ENCODE measurements around the gene RBM27.

RBM27 gene

DNA sequence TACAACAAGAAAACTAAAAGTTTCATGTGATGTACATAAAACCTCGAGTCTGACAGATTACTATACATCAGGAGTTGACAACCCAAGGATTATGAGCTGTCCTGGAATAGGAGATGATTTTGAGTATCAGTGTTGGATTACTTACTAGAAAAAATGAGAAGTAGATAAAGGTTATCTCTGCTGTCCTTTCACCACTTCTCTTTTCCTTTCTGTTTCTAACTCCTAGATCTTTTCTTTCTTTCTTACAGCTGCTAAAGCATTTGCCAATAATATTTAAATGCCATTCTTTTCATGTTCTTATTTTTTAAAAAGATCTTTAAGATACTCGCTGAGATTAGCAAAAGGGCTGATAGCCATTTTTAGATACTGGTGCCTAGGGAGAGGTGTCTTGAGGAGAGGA, 14.8 kb downstream of the RBM27 start:
- H3K4me2 ChIP-seq (ENCODE audit: low read depth, low read length, poor library complexity, severe bottlenecking): no peak overlapping the region
- peaks cover 11% of the 10 kb centered on the region for H3K4me1 ChIP-seq (ENCODE audit: insufficient read depth, low read length, poor library complexity, severe bottlenecking)
- no peak overlapping the region for H3K9ac ChIP-seq (ENCODE audit: low read depth, low read length, poor library complexity, severe bottlenecking)
- TF ChIP-seq, protein P1, sequence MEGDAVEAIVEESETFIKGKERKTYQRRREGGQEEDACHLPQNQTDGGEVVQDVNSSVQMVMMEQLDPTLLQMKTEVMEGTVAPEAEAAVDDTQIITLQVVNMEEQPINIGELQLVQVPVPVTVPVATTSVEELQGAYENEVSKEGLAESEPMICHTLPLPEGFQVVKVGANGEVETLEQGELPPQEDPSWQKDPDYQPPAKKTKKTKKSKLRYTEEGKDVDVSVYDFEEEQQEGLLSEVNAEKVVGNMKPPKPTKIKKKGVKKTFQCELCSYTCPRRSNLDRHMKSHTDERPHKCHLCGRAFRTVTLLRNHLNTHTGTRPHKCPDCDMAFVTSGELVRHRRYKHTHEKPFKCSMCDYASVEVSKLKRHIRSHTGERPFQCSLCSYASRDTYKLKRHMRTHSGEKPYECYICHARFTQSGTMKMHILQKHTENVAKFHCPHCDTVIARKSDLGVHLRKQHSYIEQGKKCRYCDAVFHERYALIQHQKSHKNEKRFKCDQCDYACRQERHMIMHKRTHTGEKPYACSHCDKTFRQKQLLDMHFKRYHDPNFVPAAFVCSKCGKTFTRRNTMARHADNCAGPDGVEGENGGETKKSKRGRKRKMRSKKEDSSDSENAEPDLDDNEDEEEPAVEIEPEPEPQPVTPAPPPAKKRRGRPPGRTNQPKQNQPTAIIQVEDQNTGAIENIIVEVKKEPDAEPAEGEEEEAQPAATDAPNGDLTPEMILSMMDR (conservative IDR thresholded peaks at IDR 0.05; ENCODE audit: low read length): no peak
- no peak for TF ChIP-seq EZH2phosphoT487 (IDR thresholded peaks at IDR 0.05; ENCODE audit: borderline replicate concordance)
- peaks cover 21% of the 10 kb centered on the region; the same call in 1 of the 2 replicates for H3K36me3 ChIP-seq (ENCODE audit: insufficient read depth, low read length)
- H3K27me3 ChIP-seq (ENCODE audit: insufficient read depth, low read length, poor library complexity, severe bottlenecking): no peaks in the 10 kb centered on the region
- H3K79me2 ChIP-seq (ENCODE audit: insufficient read depth, low read length): peaks cover 70% of the 10 kb centered on the region
- no peak overlapping the region for H3K4me3 ChIP-seq (ENCODE audit: low read length, poor library complexity, severe bottlenecking)
- no peak overlapping the region for H2AFZ ChIP-seq (ENCODE audit: low read length)
- H3F3A ChIP-seq (ENCODE audit: low read depth): no peaks in the 10 kb centered on the region
- no peaks in the 10 kb centered on the region for H3K9me3 ChIP-seq (ENCODE audit: insufficient read depth, low read depth, low read length)
- H4K20me1 ChIP-seq (ENCODE audit: insufficient read depth, low read length, poor library complexity, severe bottlenecking): peaks cover 45% of the 10 kb centered on the region
- H3K9me2 ChIP-seq (replicated peaks; ENCODE audit: low read depth, low read length): no peaks in the 10 kb centered on the region

DNA sequence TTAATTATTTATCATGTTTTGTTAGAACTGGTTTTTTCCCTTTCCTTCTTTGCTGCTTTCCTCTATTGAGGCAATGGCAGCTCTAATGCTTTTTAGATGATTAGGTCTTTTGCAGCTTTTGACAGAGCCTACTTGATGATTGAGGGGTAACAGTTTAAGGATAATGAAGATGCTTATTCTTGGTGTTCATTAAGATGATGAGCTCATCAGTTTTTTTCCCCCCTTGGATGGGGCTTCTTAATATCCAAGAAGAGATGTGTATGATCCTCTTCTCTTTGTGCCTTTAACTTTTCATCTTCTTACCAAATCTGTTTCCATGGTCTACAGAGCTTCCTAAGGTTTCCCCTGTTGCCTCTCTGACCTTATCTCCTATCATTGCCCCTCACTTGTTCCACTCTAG, 15.8 kb downstream of the RBM27 start:
- peaks cover 31% of the 10 kb centered on the region for H3K36me3 ChIP-seq (ENCODE audit: insufficient read depth, low read length)

DNA sequence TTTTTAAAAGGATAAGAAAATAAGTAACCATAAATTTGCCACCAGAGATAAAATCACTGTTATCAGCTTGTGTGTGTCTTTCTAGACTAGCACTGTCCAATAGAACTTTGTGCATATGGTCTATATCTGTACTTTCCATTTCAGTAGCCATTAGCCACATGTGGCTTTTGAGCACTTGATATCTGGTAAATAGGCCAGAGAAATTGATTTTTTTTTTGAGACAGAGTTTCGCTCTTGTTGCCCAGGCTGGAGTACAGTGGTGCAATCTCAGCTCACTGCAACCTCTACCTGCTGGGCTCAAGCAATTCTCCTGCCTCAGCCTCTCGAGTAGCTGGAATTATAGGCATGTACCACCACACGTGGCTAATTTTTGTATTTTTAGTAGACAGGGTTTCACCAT, 17.8 kb downstream of the RBM27 start:
- Histone ChIP-seq H3K27me3 (ENCODE audit: insufficient read depth, low read length, poor library complexity, severe bottlenecking) (no peaks in the 10 kb centered on the region), H3K79me2 (ENCODE audit: insufficient read depth, low read length) (peaks cover 45% of the 10 kb centered on the region), H3K36me3 (ENCODE audit: insufficient read depth, low read length) (peaks cover 46% of the 10 kb centered on the region)

More for the DNA sequence above, 15.8 kb downstream of the RBM27 start:
- Histone ChIP-seq H4K20me1 (ENCODE audit: insufficient read depth, low read length, poor library complexity, severe bottlenecking) (peaks cover 35% of the 10 kb centered on the region), H3F3A (ENCODE audit: low read depth) (no peaks in the 10 kb centered on the region), H3K79me2 (ENCODE audit: insufficient read depth, low read length) (peaks cover 64% of the 10 kb centered on the region), H3K4me2 (ENCODE audit: low read depth, low read length, poor library complexity, severe bottlenecking) (no peak overlapping the region), H3K9me3 (ENCODE audit: insufficient read depth, low read depth, low read length) (no peaks in the 10 kb centered on the region), H3K9ac (ENCODE audit: low read depth, low read length, poor library complexity, severe bottlenecking) (no peak overlapping the region), H3K9me2 (replicated peaks; ENCODE audit: low read depth, low read length) (no peaks in the 10 kb centered on the region), H3K27me3 (ENCODE audit: insufficient read depth, low read length, poor library complexity, severe bottlenecking) (no peaks in the 10 kb centered on the region), H2AFZ (ENCODE audit: low read length) (no peak overlapping the region), H3K4me1 (ENCODE audit: insufficient read depth, low read length, poor library complexity, severe bottlenecking) (peaks cover 6% of the 10 kb centered on the region), H3K4me3 (ENCODE audit: low read length, poor library complexity, severe bottlenecking) (no peak overlapping the region)
- TF ChIP-seq, protein P1 (conservative IDR thresholded peaks at IDR 0.05; ENCODE audit: low read length): no peak
- no peak for TF ChIP-seq EZH2phosphoT487 (IDR thresholded peaks at IDR 0.05; ENCODE audit: borderline replicate concordance)

More for the DNA sequence above, 17.8 kb downstream of the RBM27 start:
- Histone ChIP-seq H4K20me1 (ENCODE audit: insufficient read depth, low read length, poor library complexity, severe bottlenecking) (peaks cover 26% of the 10 kb centered on the region), H3K4me2 (ENCODE audit: low read depth, low read length, poor library complexity, severe bottlenecking) (no peak overlapping the region), H3F3A (ENCODE audit: low read depth) (no peaks in the 10 kb centered on the region), H3K9ac (ENCODE audit: low read depth, low read length, poor library complexity, severe bottlenecking) (no peak overlapping the region), H3K9me3 (ENCODE audit: insufficient read depth, low read depth, low read length) (no peaks in the 10 kb centered on the region), H3K4me1 (ENCODE audit: insufficient read depth, low read length, poor library complexity, severe bottlenecking) (no peaks in the 10 kb centered on the region), H3K4me3 (ENCODE audit: low read length, poor library complexity, severe bottlenecking) (no peak overlapping the region), H2AFZ (ENCODE audit: low read length) (no peak overlapping the region), H3K9me2 (replicated peaks; ENCODE audit: low read depth, low read length) (no peaks in the 10 kb centered on the region)
- TF ChIP-seq, protein P1 (conservative IDR thresholded peaks at IDR 0.05; ENCODE audit: low read length): no peak
- no peak for TF ChIP-seq EZH2phosphoT487 (IDR thresholded peaks at IDR 0.05; ENCODE audit: borderline replicate concordance)
